Measurements from ENCODE around the gene PHF20. TPM values are rescaled to one million over a fixed set of nuclear protein-coding genes. Genes with fewer than 3 reads are reported as not detected.

Gene PHF20
- total and polyA plus RNA-seq, 2 of the 13 experiments (the other 11 are each of a cell fraction or from before 2014, with no cell fraction given), result 22.8 to 34.1 TPM

- 0 out of 2 replicates have a peak, but pooled peaks have one; percentile 13 for TF ChIP-seq GLMP (CRISPR knock-in tag; IDR thresholded peaks at IDR 0.05; ENCODE audit: borderline replicate concordance)
- TF ChIP-seq CSRNP1 (CRISPR knock-in tag; IDR thresholded peaks at IDR 0.05), result peak; percentile 29; the same call in 1 of the 2 replicates
- 0 out of 2 replicates have a peak, but pooled peaks have one; percentile 50 for TF ChIP-seq SP4 (CRISPR knock-in tag; IDR thresholded peaks at IDR 0.05)
- TF ChIP-seq THAP9 (CRISPR knock-in tag; IDR thresholded peaks at IDR 0.05; ENCODE audit: borderline replicate concordance), result 0 out of 2 replicates have a peak, but pooled peaks have one; percentile 49
- peak in 1 of 2 experiments; percentile 55; a peak in 1 of 4 replicates for TF ChIP-seq ATF4 (CRISPR knock-in tag; IDR thresholded peaks at IDR 0.05)
- TF ChIP-seq KDM5B (CRISPR knock-in tag; IDR thresholded peaks at IDR 0.05; ENCODE audit: borderline replicate concordance), result peak; percentile 67; the same call in 1 of the 2 replicates
- TF ChIP-seq FOXO4 (CRISPR knock-in tag; conservative IDR thresholded peaks at IDR 0.05), result 0 out of 2 replicates have a peak, but pooled peaks have one; percentile 36
Measured at GRCh38 chr20:35723652-35724320, 48.0 kb upstream of the PHF20 start (continued).
